Caco-2 (cell line): ENCODE results near the gene COL4A2. TPM values are rescaled to one million over a fixed set of nuclear protein-coding genes. Genes with fewer than 3 reads are reported as not detected.

Source experiments
- BruUV-seq: library from RNA; stranded (reverse); fragments of 400-500 nt; replicated peaks from 2 replicates; lab custom pipeline; 2021; lab: Mats Ljungman, UMichigan
- CTCF ChIA-PET: fragments of 300-600 bp; sonication (Branson Sonifier 250); formaldehyde crosslinking; loops from one replicate; lab custom pipeline; 2022; ENCODE audit warnings: antibody characterized with exemption; lab: Charles Lee
- POLR2A ChIA-PET: fragments of 300-600 bp; sonication (Branson Sonifier 250); formaldehyde crosslinking; loops from one replicate; lab custom pipeline; 2022; ENCODE audit warnings: antibody characterized with exemption; lab: Charles Lee
- DNase-seq, 2 experiments: peaks; one replicate each; pipeline versions ENCODE4 v3.0.0 to v3.0.0-alpha.2; 2020 to 2022
- H3K27me3 ChIP-seq: replicated peaks from 2 replicates; pipeline ENCODE4 v1.6.0; 2011; ENCODE audit warnings: low read length; ENCODE audit not compliant: control insufficient read depth, insufficient read depth
- H3K36me3 ChIP-seq: 2 replicates; pipeline ENCODE4 v1.5.1; 2011; ENCODE audit warnings: low read length; ENCODE audit not compliant: control insufficient read depth, insufficient read depth
- H3K4me1 ChIP-seq: fragments of 250-450 bp; sonication (Bioruptor Pico); 2 replicates; pipeline ENCODE4 v1.5.1; 2020; ENCODE audit warnings: mild to moderate bottlenecking
- H3K4me3 ChIP-seq: 2 replicates; pipeline ENCODE4 v1.5.1; 2011; ENCODE audit warnings: low read depth, mild to moderate bottlenecking, control low read depth, low read length
- H3K9me3 ChIP-seq: fragments of 250-450 bp; sonication (Bioruptor Pico); 2 replicates; pipeline ENCODE4 v1.5.1; 2020; ENCODE audit warnings: mild to moderate bottlenecking, moderate library complexity
- H3K27ac Mint-ChIP-seq: one replicate; pipeline ENCODE4 v1.8.0; 2022; ENCODE audit warnings: mixed read lengths; ENCODE audit not compliant: unreplicated experiment
- H3K27me3 Mint-ChIP-seq: one replicate; pipeline ENCODE4 v1.8.0; 2022; ENCODE audit warnings: mixed read lengths; ENCODE audit not compliant: insufficient read depth, unreplicated experiment
- H3K36me3 Mint-ChIP-seq: one replicate; pipeline ENCODE4 v1.8.0; 2022; ENCODE audit warnings: mild to moderate bottlenecking, mixed read lengths; ENCODE audit not compliant: insufficient read depth, unreplicated experiment
- H3K4me1 Mint-ChIP-seq: one replicate; pipeline ENCODE4 v1.8.0; 2022; ENCODE audit warnings: low read depth, mixed read lengths; ENCODE audit not compliant: unreplicated experiment
- H3K4me3 Mint-ChIP-seq: one replicate; pipeline ENCODE4 v1.8.0; 2022; ENCODE audit warnings: mild to moderate bottlenecking, moderate library complexity, mixed read lengths; ENCODE audit not compliant: unreplicated experiment
- H3K9me3 Mint-ChIP-seq: one replicate; pipeline ENCODE4 v1.8.0; 2022; ENCODE audit warnings: mixed read lengths; ENCODE audit not compliant: unreplicated experiment
- intact Hi-C: fragments of 100-400 bp; cut with micrococcal nuclease; formaldehyde crosslinking; loops from one replicate; pipeline ENCODE4 v1.10.0; 2022; ENCODE audit not compliant: unreplicated experiment
- total RNA-seq: library from RNA; stranded (reverse); gene quantifications from 2 replicates; pipeline ENCODE4 v1.2.3, GENCODE V29; 2022
- TF ChIP-seq, protein P1 (sequence below), 2 experiments: fragments of 200-600 bp in 1 of 2; IDR thresholded peaks; 1 replicate in 1 of 2; 2 replicates in 1 of 2; pipeline versions ENCODE4 v1.5.1 to v1.8.0; 2011 to 2022; ENCODE audit warnings: antibody characterized with exemption in 1 of 2, control low read depth in 1 of 2, inconsistent platforms in 1 of 2, low read depth in 1 of 2, low read length in 1 of 2, mild to moderate bottlenecking in 1 of 2, moderate library complexity in 1 of 2; ENCODE audit not compliant: insufficient read depth in 1 of 2, severe bottlenecking in 1 of 2, unreplicated experiment in 1 of 2

The COL4A2 gene
- total RNA-seq, 1 experiment from 2014 or later: 19.2 TPM

- Histone ChIP-seq H3K4me3 (no peak overlapping the region), H3K9me3 (no peaks in the 10 kb centered on the region), H3K27me3 (no peaks in the 10 kb centered on the region), H3K4me1 (peaks cover 38% of the 10 kb centered on the region), H3K36me3 (no peaks in the 10 kb centered on the region)
- intact Hi-C loops: loop anchor here (1.0 to 5.0 kb wide), 2 partner anchors 37 to 48 kb away; no protein-coding TSS in a partner anchor
- Mint-ChIP-seq H3K4me1 (peaks cover 31% of the 10 kb centered on the region), H3K9me3 (peaks cover 15% of the 10 kb centered on the region), H3K27me3 (no peaks in the 10 kb centered on the region), H3K36me3 (no peaks in the 10 kb centered on the region), H3K27ac (no peak overlapping the region), H3K4me3 (no peak overlapping the region)
- no TSS peak for BruUV-seq
- peak; percentile 86 to 90 for DNase-seq
- POLR2A ChIA-PET: no interaction called here
- TF ChIP-seq, protein P1, sequence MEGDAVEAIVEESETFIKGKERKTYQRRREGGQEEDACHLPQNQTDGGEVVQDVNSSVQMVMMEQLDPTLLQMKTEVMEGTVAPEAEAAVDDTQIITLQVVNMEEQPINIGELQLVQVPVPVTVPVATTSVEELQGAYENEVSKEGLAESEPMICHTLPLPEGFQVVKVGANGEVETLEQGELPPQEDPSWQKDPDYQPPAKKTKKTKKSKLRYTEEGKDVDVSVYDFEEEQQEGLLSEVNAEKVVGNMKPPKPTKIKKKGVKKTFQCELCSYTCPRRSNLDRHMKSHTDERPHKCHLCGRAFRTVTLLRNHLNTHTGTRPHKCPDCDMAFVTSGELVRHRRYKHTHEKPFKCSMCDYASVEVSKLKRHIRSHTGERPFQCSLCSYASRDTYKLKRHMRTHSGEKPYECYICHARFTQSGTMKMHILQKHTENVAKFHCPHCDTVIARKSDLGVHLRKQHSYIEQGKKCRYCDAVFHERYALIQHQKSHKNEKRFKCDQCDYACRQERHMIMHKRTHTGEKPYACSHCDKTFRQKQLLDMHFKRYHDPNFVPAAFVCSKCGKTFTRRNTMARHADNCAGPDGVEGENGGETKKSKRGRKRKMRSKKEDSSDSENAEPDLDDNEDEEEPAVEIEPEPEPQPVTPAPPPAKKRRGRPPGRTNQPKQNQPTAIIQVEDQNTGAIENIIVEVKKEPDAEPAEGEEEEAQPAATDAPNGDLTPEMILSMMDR (IDR thresholded peaks at IDR 0.05; ENCODE audit: insufficient read depth in 1 of 2, low read depth in 1 of 2, low read length in 1 of 2, severe bottlenecking in 1 of 2, unreplicated experiment in 1 of 2): no peak
- CTCF ChIA-PET: interaction anchor here (0.7 kb wide), 1 partner anchor 192 kb away, joined by 3 read pairs; no protein-coding TSS in a partner anchor
Observed at GRCh38 chr13:110263888-110264287, 43.2 kb upstream of the COL4A2 start.

DNA sequence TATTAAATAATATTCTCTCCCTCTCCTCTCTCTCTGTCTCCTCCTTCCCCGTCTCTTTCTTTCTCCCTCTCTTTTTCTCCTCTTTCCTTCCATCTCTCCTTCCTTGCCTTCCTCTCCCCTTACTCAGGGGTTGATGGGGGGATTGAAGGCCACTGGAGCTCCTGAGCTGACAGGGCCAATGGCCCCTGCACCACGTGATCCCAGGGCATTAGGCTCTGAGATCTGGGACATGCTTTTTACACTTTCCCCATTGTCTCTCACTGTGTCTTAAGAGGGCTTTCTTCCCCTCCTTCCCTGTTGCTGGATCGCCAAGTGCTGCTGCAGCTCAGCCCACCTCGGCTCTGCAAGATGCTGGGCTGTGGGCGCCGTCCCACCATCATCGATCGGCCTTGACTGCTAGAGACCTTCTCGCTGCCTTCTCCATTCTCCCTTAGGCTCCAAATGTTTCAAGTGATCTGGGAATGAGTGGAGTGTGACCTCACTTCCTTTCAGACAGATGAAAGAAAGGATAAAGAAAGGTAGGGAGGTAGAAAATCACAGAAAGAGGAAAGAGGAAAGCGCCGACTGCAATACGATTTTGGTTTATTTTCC, 42.3 kb upstream of the COL4A2 start:
- POLR2A ChIA-PET: no interaction called here
- Mint-ChIP-seq H3K27ac (peak overlapping the region; percentile 3), H3K27me3 (no peaks in the 10 kb centered on the region)

DNA sequence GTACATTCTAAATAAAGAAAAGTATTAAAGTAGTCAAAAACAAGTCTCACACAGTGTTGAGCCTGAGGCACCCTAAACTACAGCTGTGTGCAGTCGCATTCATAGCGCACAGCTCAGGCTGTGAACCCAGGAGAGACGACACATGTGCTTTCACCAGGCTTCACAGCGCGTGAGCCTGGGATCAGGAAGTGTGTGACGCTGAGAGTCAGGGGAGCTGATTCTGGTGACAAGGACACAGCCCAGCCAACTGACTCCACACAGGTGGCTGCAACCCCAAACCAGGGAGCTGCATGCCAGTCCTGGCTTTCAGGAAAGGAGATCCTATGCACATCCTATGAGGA, 41.8 kb upstream of the COL4A2 start:
- ChIA-PET POLR2A (no interaction called here), CTCF (no interaction called here)
- Histone ChIP-seq H3K27me3 (no peaks in the 10 kb centered on the region), H3K4me3 (no peak overlapping the region), H3K9me3 (no peaks in the 10 kb centered on the region), H3K36me3 (no peaks in the 10 kb centered on the region), H3K4me1 (peaks cover 38% of the 10 kb centered on the region)
- H3K36me3 Mint-ChIP-seq: no peaks in the 10 kb centered on the region
- BruUV-seq: no TSS peak
- no peak overlapping the region for H3K4me3 Mint-ChIP-seq
- H3K9me3 Mint-ChIP-seq: peaks cover 1% of the 10 kb centered on the region
- intact Hi-C loops: no loop called here
- TF ChIP-seq, protein P1 (IDR thresholded peaks at IDR 0.05; ENCODE audit: insufficient read depth in 1 of 2, low read depth in 1 of 2, low read length in 1 of 2, severe bottlenecking in 1 of 2, unreplicated experiment in 1 of 2): no peak
- no peaks in the 10 kb centered on the region for H3K27me3 Mint-ChIP-seq
- no peak for DNase-seq
- peak overlapping the region; percentile 3 for H3K27ac Mint-ChIP-seq
- peaks cover 25% of the 10 kb centered on the region for H3K4me1 Mint-ChIP-seq

More for the DNA sequence above, 42.3 kb upstream of the COL4A2 start:
- BruUV-seq: no TSS peak
- Mint-ChIP-seq H3K4me1 (peaks cover 29% of the 10 kb centered on the region), H3K9me3 (peaks cover 6% of the 10 kb centered on the region), H3K36me3 (no peaks in the 10 kb centered on the region), H3K4me3 (peak overlapping the region; percentile 22)
- Histone ChIP-seq H3K4me3 (no peak overlapping the region), H3K9me3 (no peaks in the 10 kb centered on the region), H3K4me1 (peaks cover 38% of the 10 kb centered on the region), H3K27me3 (no peaks in the 10 kb centered on the region), H3K36me3 (no peaks in the 10 kb centered on the region)
- CTCF ChIA-PET: interaction anchor here (0.7 kb wide), 1 partner anchor 191 kb away, joined by 3 read pairs; no protein-coding TSS in a partner anchor
- intact Hi-C loops: loop anchor here (1.0 to 5.0 kb wide), 2 partner anchors 37 to 48 kb away; no protein-coding TSS in a partner anchor
- TF ChIP-seq, protein P1 (IDR thresholded peaks at IDR 0.05; ENCODE audit: insufficient read depth in 1 of 2, low read depth in 1 of 2, low read length in 1 of 2, severe bottlenecking in 1 of 2, unreplicated experiment in 1 of 2): no peak
- DNase-seq: no peak
